H9 (cell line): ENCODE measurements around the gene GLS2. TPM values are rescaled to one million over a fixed set of nuclear protein-coding genes. Genes with fewer than 3 reads are reported as not detected.

Experiments
- DNase-seq: peaks from one replicate; pipeline ENCODE4 v3.0.0-alpha.2; 2017
- H2AFZ ChIP-seq: one replicate; pipeline ENCODE4 v1.6.1; 2013; ENCODE audit warnings: mild to moderate bottlenecking, low read length, control low read depth, moderate library complexity
- H2AK5ac ChIP-seq: 2 replicates; pipeline ENCODE4 v1.6.1; 2013; ENCODE audit warnings: low read length, control low read depth, mixed read lengths; ENCODE audit not compliant: insufficient read length
- H2BK120ac ChIP-seq: one replicate; pipeline ENCODE4 v1.6.1; 2013; ENCODE audit warnings: low read depth, mild to moderate bottlenecking, low read length, control low read depth, inconsistent platforms; ENCODE audit not compliant: poor library complexity, severe bottlenecking
- H2BK12ac ChIP-seq: 2 replicates; pipeline ENCODE4 v1.6.1; 2013; ENCODE audit warnings: low read length, control low read depth, mixed read lengths, low read depth; ENCODE audit not compliant: insufficient read length
- H2BK15ac ChIP-seq: 2 replicates; pipeline ENCODE4 v1.6.1; 2013; ENCODE audit warnings: low read depth, low read length, control low read depth
- H2BK20ac ChIP-seq: one replicate; pipeline ENCODE4 v1.6.1; 2013; ENCODE audit warnings: low read depth, mild to moderate bottlenecking, low read length, control low read depth, inconsistent platforms; ENCODE audit not compliant: poor library complexity, severe bottlenecking
- H2BK5ac ChIP-seq: 2 replicates; pipeline ENCODE4 v1.6.1; 2013; ENCODE audit warnings: low read length, control low read depth, mixed read lengths; ENCODE audit not compliant: insufficient read length
- H3K14ac ChIP-seq: 2 replicates; pipeline ENCODE4 v1.6.1; 2013; ENCODE audit warnings: low read length, control low read depth; ENCODE audit not compliant: insufficient read depth
- H3K18ac ChIP-seq: 2 replicates; pipeline ENCODE4 v1.6.1; 2013; ENCODE audit warnings: low read depth, mild to moderate bottlenecking, mixed read lengths, low read length, control low read depth; ENCODE audit not compliant: insufficient read length
- H3K23ac ChIP-seq: 2 replicates; pipeline ENCODE4 v1.6.1; 2013; ENCODE audit warnings: low read length, control low read depth, mixed read lengths, low read depth; ENCODE audit not compliant: insufficient read length
- H3K23me2 ChIP-seq: 2 replicates; pipeline ENCODE4 v1.6.1; 2013; ENCODE audit warnings: low read depth, mild to moderate bottlenecking, mixed read lengths, low read length, control low read depth; ENCODE audit not compliant: insufficient read length, poor library complexity, severe bottlenecking
- H3K27ac ChIP-seq: 2 replicates; pipeline ENCODE4 v1.5.1; 2013; ENCODE audit warnings: low read length, control low read depth, mixed read lengths, low read depth; ENCODE audit not compliant: insufficient read length
- H3K27me3 ChIP-seq: 2 replicates; pipeline ENCODE4 v1.6.1; 2013; ENCODE audit warnings: low read length, control low read depth, inconsistent platforms; ENCODE audit not compliant: insufficient read depth
- H3K4ac ChIP-seq: 2 replicates; pipeline ENCODE4 v1.6.1; 2013; ENCODE audit warnings: low read depth, mild to moderate bottlenecking, control low read depth, inconsistent platforms, low read length, moderate library complexity
- H3K4me1 ChIP-seq: 2 replicates; pipeline ENCODE4 v1.6.1; 2013; ENCODE audit warnings: low read length, control low read depth, inconsistent platforms; ENCODE audit not compliant: insufficient read depth
- H3K4me2 ChIP-seq: 2 replicates; pipeline ENCODE4 v1.6.1; 2013; ENCODE audit warnings: low read length, control low read depth, mixed read lengths; ENCODE audit not compliant: insufficient read length, insufficient read depth
- H3K56ac ChIP-seq: 2 replicates; pipeline ENCODE4 v1.6.1; 2013; ENCODE audit warnings: low read depth, mild to moderate bottlenecking, mixed read lengths, low read length, control low read depth; ENCODE audit not compliant: insufficient read length
- H3K79me1 ChIP-seq: 2 replicates; pipeline ENCODE4 v1.6.1; 2013; ENCODE audit warnings: low read depth, mild to moderate bottlenecking, moderate library complexity, low read length, control low read depth, inconsistent platforms; ENCODE audit not compliant: insufficient read depth, poor library complexity, severe bottlenecking
- H3K79me2 ChIP-seq: 2 replicates; pipeline ENCODE4 v1.6.1; 2013; ENCODE audit warnings: low read length, control low read depth, inconsistent platforms; ENCODE audit not compliant: insufficient read depth
- H3K9ac ChIP-seq: 2 replicates; pipeline ENCODE4 v1.6.1; 2013; ENCODE audit warnings: low read length, control low read depth, mixed read lengths; ENCODE audit not compliant: insufficient read length; ENCODE audit errors: extremely low read depth
- H3K9me3 ChIP-seq: one replicate; pipeline ENCODE4 v1.6.1; 2013; ENCODE audit warnings: low read depth, low read length, inconsistent platforms; ENCODE audit not compliant: control insufficient read depth
- H3T11ph ChIP-seq: one replicate; pipeline ENCODE4 v1.6.1; 2013; ENCODE audit warnings: mild to moderate bottlenecking, low read length, control low read depth, inconsistent platforms
- H4K20me1 ChIP-seq: one replicate; pipeline ENCODE4 v1.6.1; 2013; ENCODE audit not compliant: control insufficient read depth, insufficient read length, insufficient read depth
- H4K5ac ChIP-seq: 2 replicates; pipeline ENCODE4 v1.6.1; 2013; ENCODE audit warnings: low read depth, mild to moderate bottlenecking, mixed read lengths, low read length, control low read depth; ENCODE audit not compliant: insufficient read length
- H4K8ac ChIP-seq: replicated peaks from 2 replicates; pipeline ENCODE4 v1.6.1; 2013; ENCODE audit warnings: low read length, control low read depth, mixed read lengths, low read depth; ENCODE audit not compliant: insufficient read length
- H4K91ac ChIP-seq: 2 replicates; pipeline ENCODE4 v1.6.1; 2013; ENCODE audit warnings: low read depth, mild to moderate bottlenecking, moderate library complexity, mixed read lengths, low read length, control low read depth; ENCODE audit not compliant: insufficient read length
- H3K27ac Mint-ChIP-seq, 3 experiments: 2 replicates in 2 of 3; 3 replicates in 1 of 3; pipeline ENCODE4 v1.8.0; 2020 to 2021; ENCODE audit warnings: mixed read lengths in 3 of 3, mild to moderate bottlenecking in 1 of 3, moderate library complexity in 1 of 3
- H3K27me3 Mint-ChIP-seq: 2 replicates; pipeline ENCODE4 v1.8.0; 2021; ENCODE audit warnings: low read depth, mild to moderate bottlenecking, moderate library complexity, mixed read lengths
- H3K36me3 Mint-ChIP-seq, 3 experiments: 2 replicates in 2 of 3; 3 replicates in 1 of 3; pipeline ENCODE4 v1.8.0; 2020 to 2021; ENCODE audit warnings: low read depth in 3 of 3, mixed read lengths in 3 of 3; ENCODE audit not compliant: insufficient read depth in 1 of 3
- H3K4me1 Mint-ChIP-seq, 2 experiments: 2 replicates each; pipeline ENCODE4 v1.8.0; 2020; ENCODE audit warnings: mixed read lengths in 2 of 2
- H3K4me3 Mint-ChIP-seq, 2 experiments: 2 replicates in 1 of 2; 3 replicates in 1 of 2; pipeline ENCODE4 v1.8.0; 2020 to 2021; ENCODE audit warnings: mild to moderate bottlenecking in 2 of 2, mixed read lengths in 2 of 2, moderate library complexity in 1 of 2
- H3K9me3 Mint-ChIP-seq, 2 experiments: 2 replicates in 1 of 2; 3 replicates in 1 of 2; pipeline ENCODE4 v1.8.0; 2020; ENCODE audit warnings: mild to moderate bottlenecking in 2 of 2, mixed read lengths in 2 of 2, moderate library complexity in 1 of 2
- CTCF ChIP-seq: fragments of 200-600 bp; sonication (generic); conservative IDR thresholded peaks from 3 replicates; pipeline ENCODE4 v1.8.0; 2021; ENCODE audit warnings: antibody characterized with exemption, mild to moderate bottlenecking
- WGBS: extraction: QIAGEN DNeasy Blood & Tissue Kit; methylation state at CpG from one replicate; pipeline ENCODE4 v1.1.7; 2013; ENCODE audit warnings: missing lambda C conversion rate, low lambda C conversion rate, mixed read lengths; ENCODE audit not compliant: insufficient read length; ENCODE audit errors: extremely low coverage; 5-methylcytosine and 5-hydroxymethylcytosine counted together
- total RNA-seq: library from RNA; stranded (reverse); gene quantifications from 2 replicates; pipeline ENCODE4 v1.2.1, GENCODE V29; 2021

GLS2 gene
- total RNA-seq, 1 experiment from 2014 or later = 17.0 TPM

- peak within 1 kb of the TSS; percentile 13 to 93 (median 75); a peak in 5 of 7 replicates for H3K27ac Mint-ChIP-seq
- Histone ChIP-seq H3K79me1 (peaks cover 3% of the 10 kb centered on the region), H3K9ac (peak within 1 kb of the TSS; percentile 74), H3K4me2 (peak within 1 kb of the TSS; percentile 91), H2BK15ac (no peak within 1 kb of the TSS), H4K8ac (no peak within 1 kb of the TSS), H3K23ac (no peak within 1 kb of the TSS), H2BK120ac (no peak within 1 kb of the TSS), H4K20me1 (no peaks in the 10 kb centered on the region), H3K9me3 (no peaks in the 10 kb centered on the region), H3K14ac (peak within 1 kb of the TSS; percentile 42; the same call in 1 of the 2 replicates), H2AK5ac (no peak within 1 kb of the TSS), H3K27ac (peak within 1 kb of the TSS; percentile 66), H3K56ac (no peak within 1 kb of the TSS), H3T11ph (no peak within 1 kb of the TSS), H3K79me2 (no peaks in the 10 kb centered on the region; the same call in 1 of the 2 replicates), H3K23me2 (peaks cover 5% of the 10 kb centered on the region), H2BK5ac (no peak within 1 kb of the TSS), H2BK20ac (peak within 1 kb of the TSS; percentile 97), H4K91ac (no peak within 1 kb of the TSS), H4K5ac (no peak within 1 kb of the TSS), H3K4ac (no peak within 1 kb of the TSS), H3K18ac (no peak within 1 kb of the TSS), H3K27me3 (no peaks in the 10 kb centered on the region), H2AFZ (no peak within 1 kb of the TSS), H3K4me1 (no peaks in the 10 kb centered on the region), H2BK12ac (no peak within 1 kb of the TSS)
- peak within 1 kb of the TSS; percentile 81 to 87 for H3K4me3 Mint-ChIP-seq
- peak; percentile 96 for DNase-seq
- no peak for TF ChIP-seq CTCF
- no peaks in the 10 kb centered on the region for H3K9me3 Mint-ChIP-seq
- H3K36me3 Mint-ChIP-seq = no peaks in the 10 kb centered on the region
- H3K27me3 Mint-ChIP-seq = no peaks in the 10 kb centered on the region
- peaks cover 24 to 32% of the 10 kb centered on the region in 2 experiments for H3K4me1 Mint-ChIP-seq
- no CpG with 5 or more reads among the region's 15 CpGs for WGBS
Measured at GRCh38 chr12:56521590-56522371, 33.8 kb upstream of the GLS2 start, which contains the start of gene RBMS2. Gene RBMS2, plus strand, starts transcription at chr12:56521820. Its CDS starts 204 bp downstream, at chr12:56522024.
